Measurements from ENCODE around the gene POMGNT1.

The POMGNT1 gene

DNA sequence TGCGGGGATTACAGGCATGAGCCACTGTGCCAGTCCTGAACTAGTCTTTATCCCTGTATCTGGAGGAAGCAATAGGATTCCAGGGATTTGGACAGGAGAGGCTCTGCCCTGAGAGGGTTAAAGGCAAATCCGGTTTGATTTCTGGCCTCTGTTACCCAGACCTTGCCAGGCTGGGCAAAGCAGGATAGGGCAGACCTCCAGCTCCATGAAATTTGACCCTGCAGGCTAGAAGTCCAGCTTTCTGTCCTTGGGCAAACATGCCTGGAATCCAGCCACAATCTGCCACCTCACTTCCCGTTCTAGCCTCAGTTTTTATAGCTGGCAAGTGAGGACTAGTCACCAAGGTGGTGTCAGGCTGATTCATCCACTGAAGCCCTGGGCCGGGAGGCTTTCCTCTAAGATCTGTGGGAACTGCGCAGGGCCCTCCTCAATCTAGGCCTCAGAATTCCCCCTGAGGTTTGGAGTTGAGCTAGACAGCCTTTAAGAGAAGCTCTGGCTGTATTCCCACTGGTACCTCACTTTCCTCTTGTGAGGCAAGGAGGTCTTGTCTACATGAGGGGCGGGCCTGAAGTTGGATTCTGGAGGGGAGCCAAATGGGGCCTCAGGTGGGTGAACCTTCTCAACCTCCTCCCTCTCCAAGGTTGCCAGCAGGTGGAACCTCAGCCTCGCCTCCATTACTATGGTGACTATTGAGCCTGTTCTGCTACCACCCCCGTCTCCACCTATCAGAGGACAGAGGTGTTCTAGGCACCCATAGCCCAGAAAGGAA lies 15.0 kb downstream of the POMGNT1 start:
- DNase-seq (ENCODE audit: low spot score): no peak

DNA sequence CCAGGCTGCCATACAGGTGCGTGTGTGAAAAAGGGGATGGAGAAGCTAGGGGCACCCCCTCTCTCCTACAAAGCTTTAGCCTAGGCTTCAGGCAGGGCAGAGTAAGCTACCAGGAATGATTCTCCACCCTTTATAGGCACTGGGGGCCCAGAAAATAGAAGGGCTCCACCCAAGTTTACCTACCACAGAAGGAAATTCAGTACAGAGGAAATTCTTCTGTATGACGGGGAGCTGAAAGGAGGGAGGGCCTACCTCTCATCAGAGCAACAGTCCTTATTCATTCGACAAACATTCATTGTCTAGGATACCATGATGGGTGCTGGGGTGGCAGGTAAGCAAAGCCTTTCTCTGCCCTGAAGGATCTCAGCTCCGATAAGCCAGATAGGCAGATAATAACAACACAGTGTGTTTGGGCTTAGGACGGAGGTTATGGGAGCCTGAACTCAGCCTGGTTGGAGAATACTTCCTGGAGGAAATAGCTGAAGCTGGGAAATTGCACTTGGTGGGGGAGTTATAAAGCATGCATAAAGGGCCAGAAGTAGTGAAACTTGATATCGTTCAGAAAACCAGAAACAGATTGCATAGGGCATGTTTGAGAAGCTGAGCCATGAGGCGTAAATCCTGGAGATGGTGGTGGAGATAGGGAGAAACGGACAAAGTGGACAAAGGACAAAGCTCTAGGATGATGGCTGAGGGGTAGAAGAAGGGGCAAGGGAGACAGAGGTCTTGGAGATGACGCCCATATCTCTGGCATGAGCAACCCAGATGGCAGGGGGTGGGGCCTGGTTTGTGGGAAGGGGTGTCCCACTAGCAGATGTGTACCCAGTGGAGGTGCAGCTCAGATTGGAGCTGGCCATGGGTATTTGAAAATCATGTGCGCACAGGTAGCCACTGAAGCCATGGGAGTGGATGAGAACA lies 16.6 kb downstream of the POMGNT1 start:
- DNase-seq (ENCODE audit: low spot score): no peak

DNA sequence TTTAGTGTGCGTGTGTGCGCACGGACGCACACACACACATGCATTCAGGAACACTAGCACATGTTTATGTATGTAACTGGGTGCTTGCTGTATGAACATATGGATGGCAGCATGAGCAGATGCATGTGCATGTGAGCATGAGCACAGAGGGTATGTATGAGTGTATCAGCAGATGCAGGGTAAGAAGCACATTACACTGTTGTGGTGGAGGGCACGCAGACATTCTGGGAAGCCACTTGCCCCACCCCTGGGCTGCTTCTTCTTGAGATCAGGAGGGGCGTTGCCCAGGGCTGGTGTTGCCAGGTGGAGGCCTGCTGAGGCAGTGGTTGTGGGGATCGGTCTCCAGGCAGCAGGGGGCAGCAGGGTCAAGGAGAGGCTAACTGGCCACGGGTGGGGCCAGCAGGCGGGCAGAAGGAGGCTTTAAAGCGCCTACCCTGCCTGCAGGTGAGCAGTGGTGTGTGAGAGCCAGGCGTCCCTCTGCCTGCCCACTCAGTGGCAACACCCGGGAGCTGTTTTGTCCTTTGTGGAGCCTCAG lies 18.1 kb downstream of the POMGNT1 start:
- DNase-seq (ENCODE audit: low spot score): no peak

GRCh38 chr1:46179138-46180081 lies 18.8 kb downstream of the POMGNT1 start:
- DNase-seq (ENCODE audit: low spot score): peak; percentile 94

GRCh38 chr1:46176211-46176865 lies 21.9 kb downstream of the POMGNT1 start, which contains the start of gene P3R3URF:
P3R3URF (minus strand) TSS chr1:46176488; CDS start chr1:46176471, 17 bp downstream.
- DNase-seq (ENCODE audit: low spot score): no peak

GRCh38 chr1:46175243-46175642 lies 23.0 kb downstream of the POMGNT1 start:
- no peak for DNase-seq (ENCODE audit: low spot score)

GRCh38 chr1:46174448-46175231 lies 23.6 kb downstream of the POMGNT1 start, which contains the start of gene TSPAN1:
TSPAN1 (plus strand) TSS chr1:46175087; CDS start chr1:46181108, 6,021 bp downstream.
- no peak for DNase-seq (ENCODE audit: low spot score)

DNA sequence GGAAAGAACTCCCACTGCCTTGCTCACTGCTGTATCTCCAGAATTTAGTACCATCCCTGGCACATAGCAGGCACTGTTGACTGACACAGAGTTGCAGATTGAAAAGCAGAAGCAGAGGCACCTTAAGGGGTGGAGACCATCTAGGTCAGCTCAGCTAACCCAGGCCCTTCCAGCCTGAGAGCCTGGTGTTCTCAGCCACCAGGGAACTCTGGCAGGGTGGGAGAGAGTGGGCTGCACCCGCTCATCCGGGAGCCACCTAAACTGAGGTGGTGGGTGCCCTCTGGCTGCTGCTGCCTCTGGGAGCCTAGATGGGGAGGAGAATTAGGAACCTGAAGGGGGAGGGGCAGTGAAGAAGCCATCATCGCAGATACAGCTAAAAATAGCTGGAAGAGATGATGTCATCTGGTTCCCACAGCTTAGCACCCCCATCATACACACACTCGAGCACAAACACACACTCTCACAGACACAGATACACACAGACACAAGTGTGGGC lies 24.8 kb downstream of the POMGNT1 start:
- no peak for DNase-seq (ENCODE audit: low spot score)

- no peak for DNase-seq (ENCODE audit: low spot score)
These were observed 25.9 kb downstream of the POMGNT1 start for GRCh38 chr1:46172321-46172720.

DNA sequence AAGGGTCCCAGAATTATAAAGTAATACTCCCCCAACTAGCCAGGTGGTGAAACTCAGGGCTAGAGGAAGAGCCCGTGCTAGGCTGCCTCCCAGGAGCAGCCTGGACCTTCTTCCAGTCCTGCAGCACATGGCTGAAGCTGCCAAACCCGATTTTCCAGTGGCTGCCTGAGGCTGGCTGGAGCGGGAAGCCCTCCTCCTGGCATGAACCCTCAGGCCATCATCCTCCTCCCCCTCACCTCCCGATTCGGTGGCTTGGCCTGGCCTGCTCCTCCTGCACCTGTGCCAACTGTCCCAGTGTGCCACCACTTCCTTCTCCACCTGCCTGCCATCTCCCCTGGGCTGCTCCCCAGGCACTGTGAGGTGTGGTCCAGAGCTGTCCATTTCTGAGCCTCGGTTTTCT lies 26.4 kb downstream of the POMGNT1 start:
- no peak for DNase-seq (ENCODE audit: low spot score)

DNA sequence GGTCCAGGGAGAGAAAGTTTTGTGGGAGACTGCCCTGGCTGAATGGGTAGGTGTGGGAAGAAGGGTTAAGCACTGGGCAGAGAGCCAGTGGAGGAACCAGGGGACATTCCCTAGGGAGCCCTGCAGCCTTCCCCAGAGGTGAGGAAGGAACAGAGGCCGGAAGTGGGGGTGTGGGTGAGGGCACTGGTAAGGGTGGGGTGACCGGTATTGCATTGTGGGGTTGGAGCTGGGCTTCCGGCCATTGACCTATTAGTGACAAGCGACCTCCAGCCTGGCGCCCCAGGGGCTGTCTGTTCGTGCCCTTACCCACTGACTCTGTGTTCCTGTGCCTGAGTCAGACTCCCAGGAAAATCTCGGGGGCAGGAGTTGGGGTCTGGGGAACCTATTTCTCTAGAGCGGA lies 26.9 kb downstream of the POMGNT1 start:
- no peak for DNase-seq (ENCODE audit: low spot score)

DNA sequence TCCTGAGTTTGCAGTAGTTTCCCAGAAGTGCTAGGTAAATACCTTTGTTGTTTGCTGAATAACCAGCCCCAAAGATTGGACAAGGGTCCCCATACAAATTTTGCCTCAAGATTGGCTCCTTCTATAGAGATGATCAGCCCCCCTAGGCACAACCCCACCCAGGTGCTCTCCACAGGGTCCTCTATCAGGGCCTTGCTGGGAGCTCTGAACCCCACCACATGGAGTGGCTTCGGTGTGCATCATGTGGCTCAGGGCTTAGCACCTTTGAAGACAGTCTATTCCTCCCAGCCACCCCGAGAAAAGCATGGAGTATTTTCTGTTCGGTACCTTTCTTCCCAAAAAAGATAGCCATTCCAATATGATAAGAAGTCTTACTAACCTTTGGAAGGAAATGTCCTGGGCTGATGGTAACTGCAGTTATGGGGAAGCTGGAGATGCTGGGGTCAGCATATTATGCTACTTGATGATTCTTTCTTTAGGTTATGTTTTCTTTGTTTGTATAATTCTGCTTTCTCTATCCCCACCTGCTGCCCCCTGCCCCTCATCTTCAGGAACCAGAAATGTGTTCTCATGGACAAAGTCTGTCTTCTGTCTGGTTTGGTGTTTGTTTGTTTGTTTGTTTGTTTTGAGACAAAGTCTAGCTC lies 28.3 kb downstream of the POMGNT1 start:
- DNase-seq (ENCODE audit: low spot score): no peak

DNA sequence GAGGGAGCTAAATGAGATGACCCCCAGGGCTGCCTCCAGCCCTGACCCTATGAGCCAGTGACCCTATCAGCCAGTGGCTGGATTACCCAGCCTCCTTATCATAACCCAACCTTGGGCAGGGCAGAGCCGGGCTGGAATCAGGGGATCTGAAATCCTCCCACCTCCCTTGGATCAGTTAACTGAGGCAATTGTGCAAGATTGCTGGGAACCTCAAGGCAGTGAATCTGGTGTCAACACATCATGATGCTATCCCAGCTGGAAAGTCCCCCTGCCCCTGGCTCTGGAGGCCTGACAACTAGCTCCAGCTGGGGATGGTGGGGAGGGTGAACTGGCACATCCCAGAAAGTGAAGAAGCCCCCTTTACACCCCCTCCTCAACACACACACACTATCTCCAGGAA lies 29.8 kb downstream of the POMGNT1 start:
- no peak for DNase-seq (ENCODE audit: low spot score)

DNA sequence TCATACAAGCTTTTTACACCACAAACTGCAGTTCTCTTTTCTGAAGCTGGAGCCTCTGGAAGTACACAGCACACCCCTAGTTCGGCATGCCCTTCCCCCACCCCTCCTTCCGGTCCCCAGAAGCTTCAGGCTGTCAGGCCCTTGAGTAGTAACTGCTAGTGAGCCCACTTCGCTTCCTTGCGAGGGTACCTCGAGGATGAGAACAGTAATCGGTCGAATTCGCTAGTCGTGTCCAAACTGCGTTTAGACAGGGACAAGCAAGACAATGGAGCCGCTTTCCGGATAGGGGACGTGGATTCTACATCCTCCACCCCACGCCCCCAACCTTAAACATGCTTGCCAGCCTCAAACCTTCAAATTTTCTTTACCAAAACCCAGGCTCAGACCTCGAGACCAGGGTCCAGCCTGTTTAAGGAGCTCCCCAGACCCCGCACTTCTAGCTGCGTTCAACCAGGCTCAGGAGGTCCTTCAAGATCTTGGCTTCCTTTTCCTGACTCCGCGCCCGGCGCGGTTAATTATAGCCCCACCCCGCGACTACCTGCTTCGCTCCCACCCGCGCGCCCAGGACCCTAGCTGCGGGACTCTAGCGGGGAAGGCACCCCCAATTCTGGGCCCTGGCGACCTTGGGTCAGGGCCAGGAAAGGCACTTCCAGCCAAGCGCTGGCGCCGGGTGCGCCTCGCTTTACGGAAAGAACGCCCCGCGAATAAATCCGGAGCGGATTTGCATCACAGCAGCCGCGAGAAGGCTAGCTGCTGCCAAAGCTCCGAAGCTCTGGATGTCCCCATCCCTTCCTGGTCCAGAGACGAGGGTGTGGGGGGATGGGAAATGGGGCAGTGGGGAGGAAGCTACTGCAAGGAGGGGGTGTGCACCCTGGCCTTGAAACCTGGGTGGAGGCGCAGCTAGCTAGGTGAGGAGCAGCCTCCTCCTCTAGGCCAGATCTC lies 31.4 kb downstream of the POMGNT1 start:
- DNase-seq (ENCODE audit: low spot score): no peak

DNA sequence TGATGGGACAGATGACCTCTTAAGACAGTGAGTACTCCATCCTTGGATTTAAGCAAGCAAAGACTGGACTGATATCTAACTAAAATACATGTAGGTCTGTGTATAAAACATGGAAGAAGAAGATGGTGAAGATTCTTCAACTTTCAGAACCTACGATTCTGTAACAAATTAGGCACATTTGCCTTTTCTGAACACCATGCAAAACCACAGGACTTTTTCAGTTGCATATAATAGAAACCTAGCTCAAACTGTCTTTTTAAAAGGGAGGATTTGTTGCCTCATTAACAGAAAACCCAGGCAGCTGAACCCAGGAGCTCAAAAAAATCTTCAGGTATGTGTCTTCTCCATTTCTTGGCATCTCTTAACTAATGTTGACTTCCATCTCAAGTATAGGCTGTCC lies 38.0 kb downstream of the POMGNT1 start:
- DNase-seq (ENCODE audit: low spot score): no peak

DNA sequence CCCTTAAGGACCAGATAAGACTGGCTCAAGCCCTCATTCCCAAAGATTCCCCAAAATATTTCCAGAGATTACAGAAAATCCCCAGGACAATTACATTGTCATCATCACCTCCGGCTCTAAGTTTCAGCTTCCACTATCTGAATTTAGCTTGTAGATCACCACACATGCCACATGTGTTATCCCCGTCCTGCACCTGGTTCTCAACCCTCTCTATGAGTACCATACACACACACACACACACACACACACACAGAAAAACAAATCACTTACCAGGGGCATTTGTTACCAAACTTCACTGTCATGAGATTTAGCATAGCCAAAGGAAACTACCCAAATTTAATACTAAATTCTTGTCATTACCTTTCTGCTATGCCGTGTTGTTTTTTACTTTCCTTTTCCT lies 38.7 kb downstream of the POMGNT1 start:
- no peak for DNase-seq (ENCODE audit: low spot score)

DNA sequence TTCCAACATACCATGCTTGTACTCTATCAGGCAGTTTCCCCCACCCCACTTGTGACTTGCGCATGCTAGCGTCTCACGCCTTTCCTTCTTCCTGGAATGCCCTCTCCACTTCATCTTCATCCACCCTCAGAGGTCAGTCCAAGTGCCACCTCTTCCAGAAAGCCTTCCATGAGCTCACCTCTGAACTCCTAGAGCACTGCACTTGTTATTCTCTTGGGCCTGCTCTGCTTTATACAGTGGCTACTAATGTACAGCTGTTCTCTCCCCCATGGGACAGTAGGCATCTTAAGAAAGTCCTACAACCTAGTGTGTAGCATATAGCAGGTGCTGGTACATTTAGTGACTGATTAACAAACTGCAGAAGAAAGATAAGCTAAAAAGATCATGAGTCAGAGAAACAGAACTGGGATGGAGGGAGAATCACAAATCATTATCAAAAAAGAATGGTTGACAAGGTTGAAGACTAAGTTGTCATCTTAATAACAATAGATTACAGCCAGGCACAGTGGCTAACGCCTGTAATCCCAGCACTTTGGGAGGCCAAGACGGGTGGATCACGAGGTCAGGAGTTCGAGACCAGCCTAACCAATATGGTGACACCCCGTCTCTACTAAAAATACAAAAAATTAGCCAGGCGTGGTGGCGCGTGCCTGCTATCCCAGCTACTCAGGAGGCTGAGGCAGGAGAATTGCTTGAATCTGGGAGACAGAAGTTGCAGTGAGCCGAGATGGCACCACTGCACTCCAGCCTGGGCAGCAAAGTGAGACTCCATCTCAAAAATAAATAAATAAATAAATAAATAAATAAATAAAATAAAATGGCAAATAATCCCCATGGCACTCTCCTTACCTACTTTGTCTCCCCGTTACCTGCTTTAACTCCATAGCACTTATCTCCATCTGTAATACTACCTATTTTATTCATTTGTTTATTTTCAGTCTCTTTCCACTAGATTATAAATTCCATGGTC lies 39.6 kb downstream of the POMGNT1 start:
- DNase-seq (ENCODE audit: low spot score): no peak

Data from Ammon's horn (tissue), 1 donor.